ENCODE data around the gene DLGAP1.
"Not testable (repeated sequence)": the region's sequence is repeated elsewhere in the genome, so short reads cannot be mapped to it uniquely, and the experiment has no call there.

DLGAP1 gene

GRCh38 chr18:3615374-3615985 lies 839.6 kb downstream of the DLGAP1 start:
- Mint-ChIP-seq H3K27ac (no peak overlapping the region), H3K9me3 (no peaks in the 10 kb centered on the region), H3K27me3 (no peaks in the 10 kb centered on the region), H3K4me3 (no peak overlapping the region), H3K4me1 (ENCODE audit: low read depth) (no peaks in the 10 kb centered on the region), H3K36me3 (ENCODE audit: low read depth) (no peaks in the 10 kb centered on the region)
- intact Hi-C loops (cut with micrococcal nuclease), result no loop called here

GRCh38 chr18:3612315-3612714 lies 842.8 kb downstream of the DLGAP1 start:
- H3K4me3 Mint-ChIP-seq, result no peak overlapping the region
- no peaks in the 10 kb centered on the region for H3K9me3 Mint-ChIP-seq
- H3K27me3 Mint-ChIP-seq, result no peaks in the 10 kb centered on the region
- H3K4me1 Mint-ChIP-seq (ENCODE audit: low read depth), result no peaks in the 10 kb centered on the region
- no peak overlapping the region for H3K27ac Mint-ChIP-seq
- H3K36me3 Mint-ChIP-seq (ENCODE audit: low read depth), result no peaks in the 10 kb centered on the region
- intact Hi-C loops (cut with micrococcal nuclease), result no loop called here

GRCh38 chr18:3611313-3612090 lies 843.6 kb downstream of the DLGAP1 start:
- peak overlapping the region; percentile 22 for H3K27ac Mint-ChIP-seq
- H3K36me3 Mint-ChIP-seq (ENCODE audit: low read depth), result no peaks in the 10 kb centered on the region

GRCh38 chr18:3610813-3611212 lies 844.3 kb downstream of the DLGAP1 start:
- intact Hi-C loops (cut with micrococcal nuclease), result no loop called here
- Mint-ChIP-seq H3K27ac (no peak overlapping the region), H3K9me3 (no peaks in the 10 kb centered on the region), H3K4me1 (ENCODE audit: low read depth) (no peaks in the 10 kb centered on the region), H3K36me3 (ENCODE audit: low read depth) (no peaks in the 10 kb centered on the region), H3K4me3 (no peak overlapping the region), H3K27me3 (no peaks in the 10 kb centered on the region)

More at GRCh38 chr18:3611313-3612090, 843.6 kb downstream of the DLGAP1 start:
- H3K4me3 Mint-ChIP-seq, result no peak overlapping the region
- no peaks in the 10 kb centered on the region for H3K4me1 Mint-ChIP-seq (ENCODE audit: low read depth)
- intact Hi-C loops (cut with micrococcal nuclease), result no loop called here
- no peaks in the 10 kb centered on the region for H3K9me3 Mint-ChIP-seq
- H3K27me3 Mint-ChIP-seq, result no peaks in the 10 kb centered on the region

GRCh38 chr18:3610188-3610708 lies 844.9 kb downstream of the DLGAP1 start:
- Mint-ChIP-seq H3K36me3 (ENCODE audit: low read depth) (no peaks in the 10 kb centered on the region), H3K4me1 (ENCODE audit: low read depth) (no peaks in the 10 kb centered on the region), H3K9me3 (no peaks in the 10 kb centered on the region), H3K27ac (no peak overlapping the region), H3K4me3 (no peak overlapping the region), H3K27me3 (no peaks in the 10 kb centered on the region)
- intact Hi-C loops (cut with micrococcal nuclease), result no loop called here

- Mint-ChIP-seq H3K4me3 (no peak overlapping the region), H3K36me3 (ENCODE audit: low read depth) (no peaks in the 10 kb centered on the region), H3K27me3 (no peaks in the 10 kb centered on the region), H3K27ac (no peak overlapping the region), H3K9me3 (no peaks in the 10 kb centered on the region), H3K4me1 (ENCODE audit: low read depth) (no peaks in the 10 kb centered on the region)
- intact Hi-C loops (cut with micrococcal nuclease), result no loop called here
Measured at GRCh38 chr18:3608488-3608887, 846.6 kb downstream of the DLGAP1 start.

- H3K27ac Mint-ChIP-seq, result not testable (repeated sequence)
Measured at GRCh38 chr18:3608099-3608453, 847.0 kb downstream of the DLGAP1 start.

GRCh38 chr18:3607309-3608098 lies 847.6 kb downstream of the DLGAP1 start:
- no peak overlapping the region for H3K4me3 Mint-ChIP-seq

More at GRCh38 chr18:3608099-3608453, 847.0 kb downstream of the DLGAP1 start:
- H3K36me3 Mint-ChIP-seq (ENCODE audit: low read depth); H3K27me3 Mint-ChIP-seq; intact Hi-C loops (cut with micrococcal nuclease); H3K4me1 Mint-ChIP-seq (ENCODE audit: low read depth); H3K9me3 Mint-ChIP-seq; H3K4me3 Mint-ChIP-seq: not testable (repeated sequence)

GRCh38 chr18:3606863-3607262 lies 848.2 kb downstream of the DLGAP1 start:
- H3K27me3 Mint-ChIP-seq; H3K4me3 Mint-ChIP-seq; H3K4me1 Mint-ChIP-seq (ENCODE audit: low read depth); H3K9me3 Mint-ChIP-seq; H3K27ac Mint-ChIP-seq; intact Hi-C loops (cut with micrococcal nuclease); H3K36me3 Mint-ChIP-seq (ENCODE audit: low read depth): not testable (repeated sequence)

More at GRCh38 chr18:3607309-3608098, 847.6 kb downstream of the DLGAP1 start:
- Mint-ChIP-seq H3K9me3 (no peaks in the 10 kb centered on the region), H3K27me3 (no peaks in the 10 kb centered on the region), H3K4me1 (ENCODE audit: low read depth) (no peaks in the 10 kb centered on the region), H3K36me3 (ENCODE audit: low read depth) (no peaks in the 10 kb centered on the region), H3K27ac (no peak overlapping the region)
- intact Hi-C loops (cut with micrococcal nuclease), result no loop called here

- H3K4me3 Mint-ChIP-seq, result no peak overlapping the region
- H3K27ac Mint-ChIP-seq, result no peak overlapping the region
- intact Hi-C loops (cut with micrococcal nuclease), result no loop called here
- H3K9me3 Mint-ChIP-seq, result no peaks in the 10 kb centered on the region
- no peaks in the 10 kb centered on the region for H3K4me1 Mint-ChIP-seq (ENCODE audit: low read depth)
- no peaks in the 10 kb centered on the region for H3K36me3 Mint-ChIP-seq (ENCODE audit: low read depth)
- H3K27me3 Mint-ChIP-seq, result no peaks in the 10 kb centered on the region
Measured at GRCh38 chr18:3605954-3606443, 849.1 kb downstream of the DLGAP1 start.

- intact Hi-C loops (cut with micrococcal nuclease), result no loop called here
- Mint-ChIP-seq H3K9me3 (no peaks in the 10 kb centered on the region), H3K4me1 (ENCODE audit: low read depth) (no peaks in the 10 kb centered on the region), H3K4me3 (no peak overlapping the region), H3K27me3 (no peaks in the 10 kb centered on the region), H3K36me3 (ENCODE audit: low read depth) (no peaks in the 10 kb centered on the region), H3K27ac (no peak overlapping the region)
Measured at GRCh38 chr18:3605486-3605952, 849.6 kb downstream of the DLGAP1 start.

- intact Hi-C loops (cut with micrococcal nuclease), result no loop called here
- H3K36me3 Mint-ChIP-seq (ENCODE audit: low read depth), result no peaks in the 10 kb centered on the region
- H3K4me1 Mint-ChIP-seq (ENCODE audit: low read depth), result no peaks in the 10 kb centered on the region
- H3K4me3 Mint-ChIP-seq, result no peak overlapping the region
- H3K9me3 Mint-ChIP-seq, result no peaks in the 10 kb centered on the region
- no peak overlapping the region for H3K27ac Mint-ChIP-seq
- H3K27me3 Mint-ChIP-seq, result no peaks in the 10 kb centered on the region
Measured at GRCh38 chr18:3604498-3605408, 850.4 kb downstream of the DLGAP1 start.

- Mint-ChIP-seq H3K27me3 (no peaks in the 10 kb centered on the region), H3K27ac (no peak overlapping the region), H3K36me3 (ENCODE audit: low read depth) (no peaks in the 10 kb centered on the region), H3K4me3 (no peak overlapping the region), H3K4me1 (ENCODE audit: low read depth) (no peaks in the 10 kb centered on the region), H3K9me3 (no peaks in the 10 kb centered on the region)
- intact Hi-C loops (cut with micrococcal nuclease), result no loop called here
Measured at GRCh38 chr18:3604235-3604497, 850.9 kb downstream of the DLGAP1 start.

Data from dendritic cell treated with granulocyte-macrophage colony-stimulating factor and Interleukin-4, amounts not matched to agents 40 ng/mL and 50 ng/mL, for 4 days (primary cell).